Bronchial epithelial cell (primary cell): Measurements from ENCODE around the gene NUP62. TPM values are rescaled to one million over a fixed set of nuclear protein-coding genes. Genes with fewer than 3 reads are reported as not detected.

Experiments used
- DNase-seq: peaks from one replicate; pipeline ENCODE4 v3.0.0-alpha.2; 2010; ENCODE audit warnings: low read depth
- FAIRE-seq: peaks from 2 replicates; lab custom pipeline; 2011; peaks lifted over from hg19 to GRCh38; lab: Jason Lieb, UNC
- H3K27me3 ChIP-seq: 2 replicates; pipeline ENCODE4 v1.5.1; 2011; ENCODE audit warnings: low read length; ENCODE audit not compliant: control insufficient read depth, insufficient read depth
- H3K36me3 ChIP-seq: 2 replicates; pipeline ENCODE4 v1.5.1; 2011; ENCODE audit warnings: low read length; ENCODE audit not compliant: control insufficient read depth, insufficient read depth
- H3K4me3 ChIP-seq: 2 replicates; pipeline ENCODE4 v1.5.1; 2011; ENCODE audit warnings: mild to moderate bottlenecking, low read depth, low read length, control low read depth
- CTCF ChIP-seq: IDR thresholded peaks from 2 replicates; pipeline ENCODE4 v1.5.1; 2011; ENCODE audit warnings: mild to moderate bottlenecking, moderate library complexity, low read length, control low read depth, inconsistent platforms; ENCODE audit not compliant: insufficient read depth, severe bottlenecking
- total RNA-seq: library from RNA; depleted of rRNA; stranded (reverse); fragments of >200 nt; gene quantifications from 2 replicates; pipeline ENCODE4 v1.2.1, GENCODE V29; 2014

NUP62 gene
- 11.8 and 12.1 TPM in 2 replicates for total RNA-seq

GRCh38 chr19:49929121-49929610, at the start of gene NUP62, which contains the start of gene ATF5:
Gene NUP62, minus strand, starts transcription at chr19:49929504. Its CDS starts 19,697 bp downstream, at chr19:49909807.
Gene ATF5, plus strand, starts transcription at chr19:49929205. Its CDS starts 1,646 bp downstream, at chr19:49930851.
- peaks cover 10% of the 10 kb centered on the region for H3K36me3 ChIP-seq
- FAIRE-seq, result no peak

GRCh38 chr19:49978324-49978723, 49.0 kb upstream of the NUP62 start:
- Histone ChIP-seq H3K27me3 (no peaks in the 10 kb centered on the region), H3K4me3 (no peak overlapping the region), H3K36me3 (peaks cover 4% of the 10 kb centered on the region)
- FAIRE-seq, result no peak
- TF ChIP-seq CTCF, result no peak
- no peak for DNase-seq

More at GRCh38 chr19:49929121-49929610, at the start of gene NUP62, which contains the start of gene ATF5:
- H3K4me3 ChIP-seq, result peak within 1 kb of the TSS; percentile 79
- peak; percentile 56 for DNase-seq
- TF ChIP-seq CTCF, result no peak
- no peaks in the 10 kb centered on the region for H3K27me3 ChIP-seq

- H3K27me3 ChIP-seq, result no peaks in the 10 kb centered on the region
- peaks cover 4% of the 10 kb centered on the region for H3K36me3 ChIP-seq
- no peak for TF ChIP-seq CTCF
- DNase-seq, result no peak
- FAIRE-seq, result no peak
- H3K4me3 ChIP-seq, result no peak overlapping the region
Measured at GRCh38 chr19:49977881-49978280, 48.6 kb upstream of the NUP62 start.

GRCh38 chr19:49977076-49977475, 47.8 kb upstream of the NUP62 start:
- TF ChIP-seq CTCF, result no peak
- H3K4me3 ChIP-seq, result no peak overlapping the region
- DNase-seq (no peak), FAIRE-seq (no peak)
- no peaks in the 10 kb centered on the region for H3K27me3 ChIP-seq
- H3K36me3 ChIP-seq, result peaks cover 4% of the 10 kb centered on the region

GRCh38 chr19:49976496-49976895, 47.2 kb upstream of the NUP62 start:
- Histone ChIP-seq H3K27me3 (no peaks in the 10 kb centered on the region), H3K36me3 (peaks cover 1% of the 10 kb centered on the region), H3K4me3 (no peak overlapping the region)
- TF ChIP-seq CTCF, result no peak
- FAIRE-seq (no peak), DNase-seq (no peak)

GRCh38 chr19:49975051-49975450, 45.7 kb upstream of the NUP62 start:
- H3K36me3 ChIP-seq, result peaks cover 1% of the 10 kb centered on the region
- no peaks in the 10 kb centered on the region for H3K27me3 ChIP-seq
- no peak for TF ChIP-seq CTCF
- DNase-seq (no peak), FAIRE-seq (no peak)
- no peak overlapping the region for H3K4me3 ChIP-seq
